Sigmoid colon (tissue), 7 donors: ENCODE results near the gene EFCAB7. TPM values are rescaled to one million over a fixed set of nuclear protein-coding genes. Genes with fewer than 3 reads are reported as not detected.
A peak's percentile ranks its signal among the peaks of the same experiment; 100 is the strongest.

Experiments
- DNase-seq: peaks from one replicate; pipeline ENCODE4 v3.0.0-alpha.2; 2019
- H3K27ac ChIP-seq, 4 donors: fragments of 200-600 bp; sonication (generic); one replicate each; pipeline ENCODE4 v1.5.1; 2016 to 2019; ENCODE audit warnings: mild to moderate bottlenecking in 1 of 4
- H3K27me3 ChIP-seq, 3 donors: fragments of 200-600 bp; sonication (generic); one replicate each; pipeline ENCODE4 v1.5.1; 2019; ENCODE audit warnings: mild to moderate bottlenecking in 1 of 3
- H3K36me3 ChIP-seq, 4 donors: fragments of 200-600 bp; sonication (generic); one replicate each; pipeline ENCODE4 v1.5.1; 2016 to 2019
- H3K4me1 ChIP-seq, 4 donors: fragments of 200-600 bp; sonication (generic); one replicate each; pipeline ENCODE4 v1.5.1; 2017 to 2019
- H3K4me3 ChIP-seq, 4 donors: fragments of 200-600 bp; sonication (generic); one replicate each; pipeline ENCODE4 v1.5.1; 2017 to 2019; ENCODE audit warnings: mild to moderate bottlenecking in 2 of 4, moderate library complexity in 1 of 4
- H3K9me3 ChIP-seq, 4 donors: fragments of 200-600 bp in 3 of 4; sonication (generic) in 3 of 4; one replicate each; pipeline versions ENCODE4 v1.5.1 to v1.6.1; 2013 to 2019
- CTCF ChIP-seq, 4 experiments: fragments of 450-650 bp in 3 of 4; fragments of 200-600 bp in 1 of 4; IDR thresholded peaks; one replicate each; pipeline ENCODE4 v1.5.1; 2016 to 2019; ENCODE audit warnings: antibody characterized with exemption in 4 of 4, mild to moderate bottlenecking in 3 of 4, moderate library complexity in 2 of 4
- EP300 ChIP-seq, 4 donors: sonication (generic); formaldehyde crosslinking; IDR thresholded peaks; one replicate each; pipeline ENCODE4 v1.6.1; 2017; ENCODE audit warnings: antibody characterized with exemption in 4 of 4
- POLR2A ChIP-seq, 2 donors: fragments of 450-650 bp; IDR thresholded peaks; one replicate each; pipeline ENCODE4 v1.6.1; 2016; ENCODE audit warnings: antibody characterized with exemption in 2 of 2, mild to moderate bottlenecking in 2 of 2, moderate library complexity in 2 of 2
- POLR2AphosphoS5 ChIP-seq, 4 donors: sonication (generic); formaldehyde crosslinking; IDR thresholded peaks; one replicate each; pipeline ENCODE4 v1.6.1; 2017; ENCODE audit warnings: antibody characterized with exemption in 4 of 4
- WGBS, 2 donors: extraction: QIAGEN DNeasy Blood & Tissue Kit; methylation state at CpG; one replicate each; pipeline ENCODE4 v1.1.7; 2013; 5-methylcytosine and 5-hydroxymethylcytosine counted together
- intact Hi-C: fragments of 100-400 bp; cut with DNase I; formaldehyde crosslinking; loops from one replicate; pipeline ENCODE4 v1.15.1; 2023
- polyA plus RNA-seq, 3 donors: library from polyadenylated mRNA; stranded (reverse); fragments of 200-250 nt; gene quantifications; one replicate each; pipeline ENCODE4 v1.2.3, GENCODE V29; 2013
- total RNA-seq, 4 donors: library from RNA; depleted of rRNA; stranded (reverse); fragments of >200 nt; gene quantifications; one replicate each; pipeline ENCODE4 v1.1.0, GENCODE V29; 2016
- donor health status: healthy with polysubstance abuse.
- donor health status: Bipolar disorder and iron deficiency.
- donor health status: healthy.

EFCAB7 gene
- total and polyA plus RNA-seq, 7 donors = 1.8 to 12.8 (median 6.9) TPM

- 36 to 42% methylated on average over 6 of the region's 6 CpGs for WGBS, 2 donors
- TF ChIP-seq EP300 (IDR thresholded peaks at IDR 0.05) (no peak), POLR2AphosphoS5 (IDR thresholded peaks at IDR 0.05) (peak in 1 of 4 donors; percentile 11), CTCF (IDR thresholded peaks at IDR 0.05) (peak; percentile 48 to 77 (median 72))
- DNase-seq = peak; percentile 73
These were observed 92.6 kb downstream of the EFCAB7 start for GRCh38 chr1:63615768-63616420.

DNA sequence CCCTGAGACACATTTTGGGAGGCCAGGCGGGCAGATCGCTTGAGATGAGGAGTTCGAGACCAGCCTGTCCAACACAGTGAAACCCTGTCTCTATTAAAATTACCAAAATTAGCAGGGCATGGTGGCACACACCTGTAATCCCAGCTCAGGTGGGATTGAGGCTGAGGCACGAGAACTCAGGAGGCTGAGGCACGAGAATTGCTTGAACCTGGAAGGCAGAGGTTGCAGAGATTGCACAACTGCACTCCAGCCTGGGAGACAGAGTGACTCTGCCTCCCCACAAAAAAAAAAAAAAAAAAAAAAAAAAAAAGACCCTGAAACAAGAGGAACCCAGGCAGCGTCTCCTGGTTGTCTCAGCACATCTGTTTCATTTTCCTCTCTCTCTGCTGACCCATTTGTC, 94.1 kb downstream of the EFCAB7 start:
- no peak for TF ChIP-seq CTCF (IDR thresholded peaks at IDR 0.05)
- TF ChIP-seq POLR2A (IDR thresholded peaks at IDR 0.05) = no peak
- no peak for TF ChIP-seq POLR2AphosphoS5 (IDR thresholded peaks at IDR 0.05)
- no peak for TF ChIP-seq EP300 (IDR thresholded peaks at IDR 0.05)
- H3K27ac ChIP-seq = no peak overlapping the region
- DNase-seq = no peak
- no peaks in the 10 kb centered on the region for H3K27me3 ChIP-seq
- WGBS, 2 donors = 93 to 97% methylated on average over 6 of the region's 6 CpGs
- intact Hi-C loops = loop anchor here (2.0 to 5.0 kb wide), 4 partner anchors 55 to 521 kb away; partner anchors contain the start of gene ROR1
- peaks cover 0 to 30% (median 14%) of the 10 kb centered on the region in 4 donors for H3K4me1 ChIP-seq
- no peak overlapping the region for H3K4me3 ChIP-seq
- H3K9me3 ChIP-seq = no peaks in the 10 kb centered on the region
- H3K36me3 ChIP-seq = no peaks in the 10 kb centered on the region

More at GRCh38 chr1:63615768-63616420, 92.6 kb downstream of the EFCAB7 start:
- Histone ChIP-seq H3K27ac (no peak overlapping the region), H3K36me3 (no peaks in the 10 kb centered on the region), H3K4me1 (peaks cover 0 to 17% (median 4%) of the 10 kb centered on the region in 4 donors), H3K4me3 (no peak overlapping the region), H3K9me3 (no peaks in the 10 kb centered on the region), H3K27me3 (no peaks in the 10 kb centered on the region)
- intact Hi-C loops = loop anchor here (1.0 to 5.0 kb wide), 5 partner anchors 56 to 627 kb away; partner anchors contain the start of gene ROR1

DNA sequence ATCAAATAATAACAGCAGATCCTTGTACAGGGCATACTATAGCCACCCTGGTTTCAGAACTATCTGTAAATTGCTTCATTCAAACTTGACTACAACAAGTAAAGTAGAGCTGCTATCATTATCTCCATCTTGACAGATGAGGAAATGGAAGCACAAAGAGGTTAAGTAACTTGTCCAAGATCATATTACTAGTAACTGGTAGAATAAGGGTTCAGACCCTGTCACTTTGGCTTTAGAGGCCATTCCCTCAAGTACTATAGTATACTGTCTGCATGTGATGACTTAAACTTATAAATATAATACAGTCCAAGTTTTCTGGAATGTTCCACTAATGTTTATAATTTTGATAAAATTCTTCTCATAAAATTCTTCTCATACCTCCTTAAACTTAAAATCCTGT, 94.7 kb downstream of the EFCAB7 start:
- Histone ChIP-seq H3K27me3 (no peaks in the 10 kb centered on the region), H3K36me3 (no peaks in the 10 kb centered on the region), H3K4me3 (no peak overlapping the region), H3K4me1 (peaks cover 0 to 36% (median 16%) of the 10 kb centered on the region in 4 donors), H3K27ac (no peak overlapping the region), H3K9me3 (no peaks in the 10 kb centered on the region)
- intact Hi-C loops = loop anchor here (5.0 kb wide), 3 partner anchors 54 to 154 kb away; partner anchors contain the start of gene ROR1
- no peak for DNase-seq
- TF ChIP-seq POLR2A (IDR thresholded peaks at IDR 0.05) (no peak), EP300 (IDR thresholded peaks at IDR 0.05) (no peak), POLR2AphosphoS5 (IDR thresholded peaks at IDR 0.05) (no peak), CTCF (IDR thresholded peaks at IDR 0.05) (no peak)

GRCh38 chr1:63619558-63619957, 96.2 kb downstream of the EFCAB7 start:
- 72 to 98% methylated on average over 4 of the region's 4 CpGs for WGBS, 2 donors
- TF ChIP-seq POLR2AphosphoS5 (IDR thresholded peaks at IDR 0.05) (no peak), POLR2A (IDR thresholded peaks at IDR 0.05) (no peak), EP300 (IDR thresholded peaks at IDR 0.05) (no peak), CTCF (IDR thresholded peaks at IDR 0.05) (no peak)

More at GRCh38 chr1:63619558-63619957, 96.2 kb downstream of the EFCAB7 start:
- Histone ChIP-seq H3K27me3 (no peaks in the 10 kb centered on the region), H3K27ac (no peak overlapping the region), H3K36me3 (no peaks in the 10 kb centered on the region), H3K4me3 (no peak overlapping the region), H3K4me1 (peaks cover 0 to 45% (median 18%) of the 10 kb centered on the region in 4 donors), H3K9me3 (no peaks in the 10 kb centered on the region)
- intact Hi-C loops = loop anchor here (5.0 kb wide), 3 partner anchors 53 to 153 kb away; partner anchors contain the start of gene ROR1
- no peak for DNase-seq
